ENCODE measurements around the gene SYT8.
A peak's percentile ranks its signal among the peaks of the same experiment; 100 is the strongest.

SYT8 gene

GRCh38 chr11:1866226-1866625 lies 31.4 kb downstream of the SYT8 start:
- Mint-ChIP-seq H3K36me3 (ENCODE audit: low read depth) (no peaks in the 10 kb centered on the region), H3K27me3 (ENCODE audit: low read depth) (peaks cover 13% of the 10 kb centered on the region), H3K27ac (peak overlapping the region in 1 of 3 experiments; percentile 78), H3K4me3 (no peak overlapping the region), H3K4me1 (peaks cover 19% of the 10 kb centered on the region), H3K9me3 (no peaks in the 10 kb centered on the region)
- no peak for TF ChIP-seq CTCF (IDR thresholded peaks at IDR 0.05; ENCODE audit: unreplicated experiment in 3 of 3)

GRCh38 chr11:1866776-1867175 lies 32.0 kb downstream of the SYT8 start:
- Mint-ChIP-seq H3K4me3 (no peak overlapping the region), H3K36me3 (ENCODE audit: low read depth) (no peaks in the 10 kb centered on the region), H3K27ac (peak overlapping the region in 1 of 3 experiments; percentile 50), H3K9me3 (no peaks in the 10 kb centered on the region), H3K27me3 (ENCODE audit: low read depth) (peaks cover 13% of the 10 kb centered on the region), H3K4me1 (peaks cover 19% of the 10 kb centered on the region)
- no peak for TF ChIP-seq CTCF (IDR thresholded peaks at IDR 0.05; ENCODE audit: unreplicated experiment in 3 of 3)

DNA sequence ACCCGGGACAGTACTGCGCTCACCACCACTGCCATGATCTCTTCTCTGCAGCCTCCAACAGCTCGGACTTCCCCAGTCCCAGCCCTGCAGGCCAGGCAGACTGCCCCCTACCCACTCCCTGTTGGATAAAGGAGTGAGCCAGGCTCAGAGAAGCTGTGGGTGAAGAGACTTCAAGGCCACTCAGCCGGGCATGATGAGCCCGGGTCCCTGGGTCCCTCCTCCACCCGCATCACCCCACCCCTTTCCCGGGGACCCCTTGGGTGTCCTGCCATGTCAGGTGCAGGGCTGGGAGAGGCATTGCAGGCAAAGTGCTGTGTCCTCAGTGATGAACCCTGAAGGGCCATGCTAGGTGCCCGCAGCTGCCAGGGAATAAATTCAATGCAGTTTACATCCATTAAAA lies 32.6 kb downstream of the SYT8 start:
- Mint-ChIP-seq H3K4me3 (no peak overlapping the region), H3K27me3 (ENCODE audit: low read depth) (peaks cover 13% of the 10 kb centered on the region), H3K4me1 (peaks cover 19% of the 10 kb centered on the region), H3K27ac (peak overlapping the region in 2 of 3 experiments; percentile 50 to 80), H3K9me3 (no peaks in the 10 kb centered on the region), H3K36me3 (ENCODE audit: low read depth) (no peaks in the 10 kb centered on the region)
- TF ChIP-seq CTCF (IDR thresholded peaks at IDR 0.05; ENCODE audit: unreplicated experiment in 3 of 3) = no peak

- Mint-ChIP-seq H3K27me3 (ENCODE audit: low read depth) (peaks cover 10% of the 10 kb centered on the region), H3K9me3 (no peaks in the 10 kb centered on the region), H3K4me1 (peaks cover 21% of the 10 kb centered on the region), H3K36me3 (ENCODE audit: low read depth) (no peaks in the 10 kb centered on the region), H3K4me3 (no peak overlapping the region), H3K27ac (no peak overlapping the region)
- TF ChIP-seq CTCF (IDR thresholded peaks at IDR 0.05; ENCODE audit: unreplicated experiment in 3 of 3) = no peak
These were observed 33.4 kb downstream of the SYT8 start for GRCh38 chr11:1868056-1868635.

GRCh38 chr11:1868636-1869291 lies 34.0 kb downstream of the SYT8 start:
- no peaks in the 10 kb centered on the region for H3K36me3 Mint-ChIP-seq (ENCODE audit: low read depth)
- no peak for TF ChIP-seq CTCF (IDR thresholded peaks at IDR 0.05; ENCODE audit: unreplicated experiment in 3 of 3)
- H3K4me3 Mint-ChIP-seq = no peak overlapping the region
- H3K27ac Mint-ChIP-seq = peak overlapping the region in 1 of 3 experiments; percentile 62
- H3K9me3 Mint-ChIP-seq = no peaks in the 10 kb centered on the region
- H3K27me3 Mint-ChIP-seq (ENCODE audit: low read depth) = peaks cover 10% of the 10 kb centered on the region
- H3K4me1 Mint-ChIP-seq = peaks cover 25% of the 10 kb centered on the region
